Sciatic nerve (tissue), 2 donors: ENCODE measurements around the gene ACSS3. TPM values are rescaled to one million over a fixed set of nuclear protein-coding genes. Genes with fewer than 3 reads are reported as not detected.
A peak's percentile ranks its signal among the peaks of the same experiment; 100 is the strongest.
"Not testable (repeated sequence)": the region's sequence is repeated elsewhere in the genome, so short reads cannot be mapped to it uniquely, and the experiment has no call there.

Source experiments
- ATAC-seq: fragments of 200-7000 bp; cut with Tn5 transposase; one replicate; pipeline ENCODE4 v1.9.1; 2020; ENCODE audit warnings: mild to moderate bottlenecking, moderate library complexity
- DNase-seq: peaks from one replicate; pipeline ENCODE4 v3.0.0-alpha.2; 2020; ENCODE audit warnings: low spot score
- intact Hi-C: fragments of 100-400 bp; cut with DNase I; formaldehyde crosslinking; loops from one replicate; pipeline ENCODE4 v1.14.2; 2022
- total RNA-seq: library from RNA; stranded (reverse); fragmentation: NEBNext Ultra II Directional; extraction: Animal tissue kit (Norgen Biotek cat#: 25700); gene quantifications from one replicate; pipeline ENCODE4 v1.2.1, GENCODE V29; 2021
- donor health status: DM: no; HTN: no; CAD: no.
- donor health status: DM: no; HTN: no; CAD: no.

The ACSS3 gene
- total RNA-seq, 1 donor from 2014 or later, result 41.2 TPM

DNA sequence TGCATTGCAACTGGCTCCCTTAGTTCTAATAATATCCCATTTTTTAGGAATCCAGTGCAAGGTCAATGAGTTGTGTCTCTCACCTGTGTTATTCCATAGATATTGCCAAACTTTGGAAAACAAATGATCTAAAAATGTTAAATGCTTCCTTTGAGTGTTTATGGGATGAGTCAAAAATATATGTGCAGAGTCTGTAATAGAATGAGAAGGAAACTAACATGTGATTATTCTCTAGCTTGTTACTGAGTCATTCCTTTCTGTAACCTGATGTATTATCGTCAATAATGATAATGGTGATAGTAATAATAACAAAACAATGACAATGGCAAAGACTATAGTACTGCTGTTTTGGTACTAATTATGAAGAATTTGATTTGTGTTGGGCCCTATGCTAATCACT is 11.5 kb downstream of the ACSS3 start:
- intact Hi-C loops, result no loop called here
- ATAC-seq (no peak), DNase-seq (no peak)

DNA sequence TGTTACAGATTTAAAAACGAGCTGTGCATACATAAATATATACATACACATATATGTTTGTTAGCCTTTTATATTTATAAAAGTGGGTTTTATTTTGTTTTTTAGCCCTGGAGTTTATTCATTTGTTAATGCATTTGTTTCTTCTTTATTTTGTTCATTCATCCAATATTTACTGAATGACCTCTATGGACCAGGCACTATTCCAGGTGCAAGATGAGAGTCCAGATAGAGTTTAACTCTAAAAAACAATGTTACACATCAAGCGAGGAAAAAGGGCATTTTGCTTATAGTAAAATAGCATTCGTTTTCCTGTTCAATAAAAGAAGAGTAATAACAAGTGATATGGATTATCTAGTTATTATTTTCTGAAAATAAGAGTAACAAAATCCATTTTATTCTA is 14.2 kb downstream of the ACSS3 start:
- intact Hi-C loops, result no loop called here
- no peak for ATAC-seq
- DNase-seq, result no peak

- intact Hi-C loops, result no loop called here
- DNase-seq (no peak), ATAC-seq (no peak)
Measured at GRCh38 chr12:81094718-81095360, 17.0 kb downstream of the ACSS3 start.

- DNase-seq (no peak), ATAC-seq (peak; percentile 91)
- intact Hi-C loops, result no loop called here
Measured at GRCh38 chr12:81095501-81096232, 17.8 kb downstream of the ACSS3 start.

DNA sequence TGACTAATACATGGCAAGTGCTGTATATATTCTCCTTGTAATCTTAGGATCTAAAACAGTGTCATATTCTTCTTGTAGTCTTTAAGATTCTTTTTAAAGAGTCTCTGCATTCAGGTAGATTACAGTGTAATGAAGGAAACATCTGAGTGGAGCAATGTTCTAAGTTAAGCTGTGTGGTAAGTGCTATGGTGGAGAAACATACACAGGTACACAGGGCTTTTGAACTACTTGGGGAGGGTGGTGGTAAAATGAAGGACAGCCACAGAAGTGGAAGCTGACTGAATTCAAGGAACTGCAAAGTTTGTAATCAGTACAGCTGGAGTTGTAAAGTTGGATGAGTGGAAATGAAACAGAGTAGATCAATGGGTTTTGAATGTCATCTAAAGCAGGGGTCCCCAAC is 27.8 kb downstream of the ACSS3 start:
- ATAC-seq (no peak), DNase-seq (no peak)
- intact Hi-C loops, result no loop called here

- ATAC-seq (no peak), DNase-seq (no peak)
Measured at GRCh38 chr12:81114226-81114625, 36.3 kb downstream of the ACSS3 start.

DNA sequence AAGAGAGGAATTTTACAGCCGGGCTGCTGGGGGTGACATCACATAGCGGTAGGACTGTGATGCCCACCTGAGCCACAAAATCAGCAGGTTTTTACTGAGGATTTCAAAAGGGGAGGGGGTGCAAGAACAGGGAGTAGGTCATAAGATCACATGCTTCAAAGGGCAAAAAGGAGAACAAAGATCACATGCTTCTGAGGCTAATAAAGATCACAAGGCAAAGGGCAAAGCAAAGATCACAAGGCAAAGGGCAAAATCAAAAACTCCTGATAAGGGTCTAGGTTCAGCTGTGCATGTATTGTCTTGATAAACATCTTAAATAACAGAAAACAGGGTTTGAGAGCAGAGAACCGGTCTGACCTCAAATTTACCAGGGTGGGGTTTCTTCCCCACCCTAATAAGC is 41.2 kb downstream of the ACSS3 start:
- not testable (repeated sequence) for ATAC-seq

More at GRCh38 chr12:81114226-81114625, 36.3 kb downstream of the ACSS3 start:
- intact Hi-C loops, result no loop called here

GRCh38 chr12:81120961-81121360 is 43.1 kb downstream of the ACSS3 start:
- intact Hi-C loops, result no loop called here
- ATAC-seq, result no peak
- DNase-seq, result no peak

More for the DNA sequence above, 41.2 kb downstream of the ACSS3 start:
- intact Hi-C loops, DNase-seq: not testable (repeated sequence)

DNA sequence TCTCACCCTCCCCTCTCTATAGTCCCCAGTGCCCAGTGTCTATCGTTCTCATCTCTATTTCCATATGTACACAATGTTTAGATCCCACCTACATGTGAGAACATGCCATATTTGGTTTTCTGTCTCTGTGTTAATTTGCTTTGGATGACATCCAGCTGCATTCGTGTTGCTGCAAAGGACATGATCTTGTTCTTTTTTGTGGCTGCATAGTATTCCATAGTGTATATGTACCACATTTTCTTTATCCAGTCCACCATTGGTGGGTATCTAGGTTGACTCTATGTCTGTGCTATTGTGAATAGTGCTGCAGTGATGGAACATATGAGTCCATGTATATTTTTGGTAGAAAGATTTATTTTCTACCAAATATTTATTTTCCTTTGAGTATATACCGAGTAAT is 45.7 kb downstream of the ACSS3 start:
- ATAC-seq (no peak), DNase-seq (no peak)
- intact Hi-C loops, result no loop called here

DNA sequence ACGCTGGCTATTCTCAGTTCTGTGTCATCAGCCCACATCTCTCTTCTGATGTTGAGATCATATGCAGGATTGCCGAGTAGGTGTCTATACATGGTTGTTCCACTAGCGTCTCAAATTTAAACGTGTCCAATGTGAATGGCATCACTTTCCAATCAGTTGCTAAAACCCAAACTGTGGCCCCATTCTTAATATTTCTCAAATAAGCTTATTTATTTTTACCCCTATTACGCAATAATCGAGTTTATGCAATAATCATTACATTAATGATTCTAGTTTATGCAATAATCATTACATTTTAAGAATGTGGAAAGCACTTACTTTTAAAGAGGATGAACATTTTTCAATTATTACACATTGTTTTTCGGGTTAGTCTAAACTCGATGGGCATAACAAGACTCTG is 47.8 kb downstream of the ACSS3 start:
- intact Hi-C loops, result no loop called here
- DNase-seq, result no peak
- no peak for ATAC-seq

- peak; percentile 56 for ATAC-seq
- no peak for DNase-seq
- intact Hi-C loops, result no loop called here
Measured at GRCh38 chr12:81128930-81129554, 51.2 kb downstream of the ACSS3 start.

GRCh38 chr12:81136519-81136918 is 58.6 kb downstream of the ACSS3 start:
- no peak for ATAC-seq
- DNase-seq, result no peak
- intact Hi-C loops, result no loop called here

- DNase-seq (no peak), ATAC-seq (no peak)
- intact Hi-C loops, result no loop called here
Measured at GRCh38 chr12:81137801-81138200, 59.9 kb downstream of the ACSS3 start.

GRCh38 chr12:81141217-81141616 is 63.3 kb downstream of the ACSS3 start:
- intact Hi-C loops, result no loop called here
- no peak for ATAC-seq

DNA sequence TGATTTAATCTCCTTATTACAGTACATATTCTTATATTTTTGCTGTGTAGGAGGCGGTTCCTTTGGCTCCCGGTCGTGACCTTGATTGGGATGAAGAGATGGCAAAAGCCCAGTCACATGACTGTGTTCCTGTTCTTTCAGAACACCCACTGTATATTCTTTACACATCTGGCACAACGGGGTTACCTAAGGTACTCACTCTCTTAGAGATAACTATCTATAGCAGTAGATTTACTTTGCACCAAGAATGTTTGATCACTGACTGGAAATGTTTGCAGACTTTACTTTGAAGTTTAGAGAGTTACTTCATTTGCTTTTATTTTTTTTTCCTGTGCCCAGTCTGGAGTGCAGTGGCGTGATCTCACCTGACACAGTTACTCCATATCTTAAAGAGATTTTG is 65.2 kb downstream of the ACSS3 start:
- no peak for DNase-seq
- intact Hi-C loops, result no loop called here
- no peak for ATAC-seq

More at GRCh38 chr12:81141217-81141616, 63.3 kb downstream of the ACSS3 start:
- DNase-seq, result no peak

DNA sequence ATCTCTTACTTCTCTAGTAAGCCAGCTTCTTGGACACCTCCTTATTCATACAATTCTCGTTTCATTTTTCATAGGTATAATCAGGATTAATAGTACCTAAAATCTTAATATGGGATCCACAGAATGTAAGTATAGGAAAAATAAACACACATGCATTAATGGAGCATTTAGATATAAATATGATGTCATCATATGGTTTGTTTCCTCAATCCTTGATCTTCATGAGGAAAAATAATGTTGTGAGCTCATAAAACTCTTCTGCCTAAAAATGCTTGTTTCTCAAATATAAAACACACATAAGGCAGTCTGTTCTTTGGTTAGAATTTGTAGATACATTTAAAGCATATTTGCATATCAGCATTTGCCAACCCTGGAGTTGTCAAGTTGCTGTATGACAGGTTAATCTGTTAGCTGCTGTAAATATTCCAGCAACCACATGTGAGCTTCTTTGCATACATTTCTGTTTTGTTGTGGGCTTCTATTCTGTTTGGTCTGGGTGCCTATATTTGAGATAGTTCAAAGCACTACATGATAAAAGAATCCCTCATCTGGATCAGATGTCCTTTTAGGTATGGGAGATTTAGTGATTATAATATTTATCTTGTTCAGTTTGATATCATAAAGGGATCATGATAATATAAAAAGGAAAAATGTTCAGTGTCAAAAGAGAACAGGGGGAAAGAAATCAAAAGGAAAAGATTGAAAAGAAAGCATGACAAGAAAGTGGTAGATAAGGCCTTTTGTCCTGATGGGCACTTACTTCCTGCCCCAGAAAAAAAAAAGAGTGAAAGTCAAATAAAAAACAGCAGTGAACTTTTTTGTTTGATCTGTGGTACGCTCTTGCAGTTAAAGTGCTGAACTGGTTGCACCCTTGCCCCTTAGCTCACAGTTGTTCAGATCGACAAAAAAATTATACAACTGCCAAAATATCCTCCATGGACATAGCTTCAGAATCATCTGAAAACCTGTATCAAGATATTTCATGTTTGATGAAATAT is 68.6 kb downstream of the ACSS3 start:
- DNase-seq (no peak), ATAC-seq (no peak)
- intact Hi-C loops, result no loop called here

DNA sequence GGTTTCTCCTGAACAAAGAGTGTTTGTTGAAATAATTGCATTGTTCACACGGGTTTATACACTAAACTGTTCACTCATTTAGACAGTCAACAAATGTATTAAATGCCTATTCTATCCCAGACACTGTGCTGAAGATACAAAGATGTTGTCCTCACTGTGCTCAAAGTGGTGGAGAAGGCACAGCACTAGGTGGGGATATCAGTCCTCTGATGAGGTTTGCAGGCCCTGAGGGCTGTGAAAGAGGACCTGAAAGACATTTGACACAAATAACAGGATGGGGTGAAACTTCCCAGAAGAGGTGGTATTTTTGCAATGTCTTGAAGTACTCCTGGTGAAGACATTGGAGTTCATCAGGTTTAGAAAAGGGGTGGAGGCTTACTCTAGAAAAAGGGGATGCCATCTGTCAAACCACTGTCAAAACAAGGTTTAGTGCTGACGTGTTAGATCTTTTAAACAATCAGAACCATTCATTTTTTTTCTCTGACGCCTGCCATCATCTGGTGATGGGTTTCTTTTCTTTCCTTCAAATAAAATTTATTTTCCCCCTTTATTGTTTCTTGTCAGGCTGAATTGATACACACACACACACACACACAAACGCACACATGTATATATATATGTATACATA is 69.5 kb downstream of the ACSS3 start:
- intact Hi-C loops, result no loop called here
- DNase-seq (no peak), ATAC-seq (peak; percentile 26)

GRCh38 chr12:81150382-81150781 is 72.5 kb downstream of the ACSS3 start:
- intact Hi-C loops, result no loop called here
- no peak for ATAC-seq

DNA sequence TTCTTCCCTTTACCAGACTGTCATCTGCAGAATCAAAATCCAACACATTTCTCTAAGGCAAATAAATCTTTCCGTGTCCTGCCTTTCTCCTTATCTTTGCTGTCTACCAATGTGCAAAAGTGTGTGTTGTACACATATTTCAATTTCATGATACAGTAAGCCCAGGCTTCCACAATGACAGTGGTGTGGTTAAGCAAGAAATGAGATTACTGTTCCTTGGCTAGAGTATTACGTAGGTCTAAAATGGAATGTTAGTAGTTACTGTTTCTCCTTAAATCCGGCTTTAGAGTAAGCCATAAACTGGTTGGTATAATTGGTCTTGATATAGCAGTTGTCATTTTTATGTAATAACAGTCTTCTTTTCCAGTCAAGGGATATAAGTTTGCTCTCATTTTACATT is 82.0 kb downstream of the ACSS3 start:
- intact Hi-C loops, result no loop called here
- ATAC-seq (no peak), DNase-seq (no peak)

More at GRCh38 chr12:81150382-81150781, 72.5 kb downstream of the ACSS3 start:
- no peak for DNase-seq
